ENCODE results near the gene FCMR. TPM values are rescaled to one million over a fixed set of nuclear protein-coding genes. Genes with fewer than 3 reads are reported as not detected.

The FCMR gene
- total and polyA plus RNA-seq, 9 of the 15 experiments (the other 6 are each of a cell fraction or from before 2014, with no cell fraction given): 0.11 to 0.82 (median 0.20) TPM; not detected in 5

DNA sequence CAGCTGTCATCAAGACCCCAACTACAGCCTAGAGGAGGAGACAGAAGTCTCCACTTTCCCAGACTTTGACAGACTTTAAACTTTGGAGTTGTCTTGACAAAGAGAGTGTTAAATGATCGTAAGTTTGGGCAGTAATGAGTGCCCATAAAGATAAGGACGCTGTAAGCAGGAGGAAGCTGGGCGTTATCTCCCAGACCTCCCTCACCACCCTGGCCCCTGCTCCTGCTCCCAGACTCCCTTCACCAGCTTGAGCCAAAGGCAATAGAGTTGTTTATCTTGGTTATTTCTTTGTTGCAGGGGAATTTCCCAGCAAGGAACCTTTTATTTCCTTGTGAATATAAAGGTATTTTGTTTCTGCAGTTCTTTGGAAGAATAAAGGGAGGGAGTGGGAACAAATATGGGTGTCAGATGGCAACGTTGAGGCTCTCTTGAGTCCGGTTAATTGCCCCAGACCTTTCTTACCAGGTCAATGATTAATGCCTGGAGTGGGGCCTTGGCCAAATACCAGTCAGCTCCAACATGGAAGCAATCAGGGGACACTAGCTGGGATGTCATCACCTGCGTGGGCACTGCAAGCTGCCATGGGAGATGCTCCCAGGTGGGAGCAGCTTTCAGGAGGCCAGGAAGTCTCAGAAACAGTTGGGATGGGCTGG is 20.2 kb upstream of the FCMR start (continued):
- TF ChIP-seq, protein P1, sequence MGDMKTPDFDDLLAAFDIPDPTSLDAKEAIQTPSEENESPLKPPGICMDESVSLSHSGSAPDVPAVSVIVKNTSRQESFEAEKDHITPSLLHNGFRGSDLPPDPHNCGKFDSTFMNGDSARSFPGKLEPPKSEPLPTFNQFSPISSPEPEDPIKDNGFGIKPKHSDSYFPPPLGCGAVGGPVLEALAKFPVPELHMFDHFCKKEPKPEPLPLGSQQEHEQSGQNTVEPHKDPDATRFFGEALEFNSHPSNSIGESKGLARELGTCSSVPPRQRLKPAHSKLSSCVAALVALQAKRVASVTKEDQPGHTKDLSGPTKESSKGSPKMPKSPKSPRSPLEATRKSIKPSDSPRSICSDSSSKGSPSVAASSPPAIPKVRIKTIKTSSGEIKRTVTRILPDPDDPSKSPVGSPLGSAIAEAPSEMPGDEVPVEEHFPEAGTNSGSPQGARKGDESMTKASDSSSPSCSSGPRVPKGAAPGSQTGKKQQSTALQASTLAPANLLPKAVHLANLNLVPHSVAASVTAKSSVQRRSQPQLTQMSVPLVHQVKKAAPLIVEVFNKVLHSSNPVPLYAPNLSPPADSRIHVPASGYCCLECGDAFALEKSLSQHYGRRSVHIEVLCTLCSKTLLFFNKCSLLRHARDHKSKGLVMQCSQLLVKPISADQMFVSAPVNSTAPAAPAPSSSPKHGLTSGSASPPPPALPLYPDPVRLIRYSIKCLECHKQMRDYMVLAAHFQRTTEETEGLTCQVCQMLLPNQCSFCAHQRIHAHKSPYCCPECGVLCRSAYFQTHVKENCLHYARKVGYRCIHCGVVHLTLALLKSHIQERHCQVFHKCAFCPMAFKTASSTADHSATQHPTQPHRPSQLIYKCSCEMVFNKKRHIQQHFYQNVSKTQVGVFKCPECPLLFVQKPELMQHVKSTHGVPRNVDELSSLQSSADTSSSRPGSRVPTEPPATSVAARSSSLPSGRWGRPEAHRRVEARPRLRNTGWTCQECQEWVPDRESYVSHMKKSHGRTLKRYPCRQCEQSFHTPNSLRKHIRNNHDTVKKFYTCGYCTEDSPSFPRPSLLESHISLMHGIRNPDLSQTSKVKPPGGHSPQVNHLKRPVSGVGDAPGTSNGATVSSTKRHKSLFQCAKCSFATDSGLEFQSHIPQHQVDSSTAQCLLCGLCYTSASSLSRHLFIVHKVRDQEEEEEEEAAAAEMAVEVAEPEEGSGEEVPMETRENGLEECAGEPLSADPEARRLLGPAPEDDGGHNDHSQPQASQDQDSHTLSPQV (IDR thresholded peaks at IDR 0.05): peak; percentile 39; the same call in 1 of the 2 replicates
- no peak for TF ChIP-seq TBP (optimal IDR thresholded peaks at IDR 0.05; ENCODE audit: low read depth, low read length)
- no peak for TF ChIP-seq ZNF79 (CRISPR knock-in tag; IDR thresholded peaks at IDR 0.05; ENCODE audit: low read depth)
- TF ChIP-seq HDAC8 (tag; IDR thresholded peaks at IDR 0.05): no peak
- TF ChIP-seq TARDBP (IDR thresholded peaks at IDR 0.05): no peak
- TF ChIP-seq, protein P2, sequence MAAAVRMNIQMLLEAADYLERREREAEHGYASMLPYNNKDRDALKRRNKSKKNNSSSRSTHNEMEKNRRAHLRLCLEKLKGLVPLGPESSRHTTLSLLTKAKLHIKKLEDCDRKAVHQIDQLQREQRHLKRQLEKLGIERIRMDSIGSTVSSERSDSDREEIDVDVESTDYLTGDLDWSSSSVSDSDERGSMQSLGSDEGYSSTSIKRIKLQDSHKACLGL (CRISPR knock-in tag; IDR thresholded peaks at IDR 0.05; ENCODE audit: borderline replicate concordance, poor library complexity, severe bottlenecking): no peak
- no peak for TF ChIP-seq SLC30A9 (CRISPR knock-in tag; IDR thresholded peaks at IDR 0.05)
- no peak for TF ChIP-seq SNIP1 (IDR thresholded peaks at IDR 0.05; ENCODE audit: low read depth)
- TF ChIP-seq, protein P3, sequence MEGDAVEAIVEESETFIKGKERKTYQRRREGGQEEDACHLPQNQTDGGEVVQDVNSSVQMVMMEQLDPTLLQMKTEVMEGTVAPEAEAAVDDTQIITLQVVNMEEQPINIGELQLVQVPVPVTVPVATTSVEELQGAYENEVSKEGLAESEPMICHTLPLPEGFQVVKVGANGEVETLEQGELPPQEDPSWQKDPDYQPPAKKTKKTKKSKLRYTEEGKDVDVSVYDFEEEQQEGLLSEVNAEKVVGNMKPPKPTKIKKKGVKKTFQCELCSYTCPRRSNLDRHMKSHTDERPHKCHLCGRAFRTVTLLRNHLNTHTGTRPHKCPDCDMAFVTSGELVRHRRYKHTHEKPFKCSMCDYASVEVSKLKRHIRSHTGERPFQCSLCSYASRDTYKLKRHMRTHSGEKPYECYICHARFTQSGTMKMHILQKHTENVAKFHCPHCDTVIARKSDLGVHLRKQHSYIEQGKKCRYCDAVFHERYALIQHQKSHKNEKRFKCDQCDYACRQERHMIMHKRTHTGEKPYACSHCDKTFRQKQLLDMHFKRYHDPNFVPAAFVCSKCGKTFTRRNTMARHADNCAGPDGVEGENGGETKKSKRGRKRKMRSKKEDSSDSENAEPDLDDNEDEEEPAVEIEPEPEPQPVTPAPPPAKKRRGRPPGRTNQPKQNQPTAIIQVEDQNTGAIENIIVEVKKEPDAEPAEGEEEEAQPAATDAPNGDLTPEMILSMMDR (IDR thresholded peaks at IDR 0.05 in 2 of 3, conservative IDR thresholded peaks at IDR 0.05 in 1 of 3; ENCODE audit: insufficient read depth in 2 of 3, low read depth in 1 of 3, low read length in 3 of 3): no peak
- no peak for TF ChIP-seq KDM2B (CRISPR knock-in tag; IDR thresholded peaks at IDR 0.05)
- peak; percentile 75 for TF ChIP-seq CBFA2T3 (IDR thresholded peaks at IDR 0.05)
- no peak for TF ChIP-seq POLR2A (conservative IDR thresholded peaks at IDR 0.05)

All from K562 (cell line).